Ovary (tissue), 9 donors: ENCODE results near the gene REEP1. TPM values are rescaled to one million over a fixed set of nuclear protein-coding genes. Genes with fewer than 3 reads are reported as not detected.
"Not testable (repeated sequence)": the region's sequence is repeated elsewhere in the genome, so short reads cannot be mapped to it uniquely, and the experiment has no call there.

Experiments used
- DNase-seq, 5 donors: peaks; one replicate each; pipeline ENCODE4 v3.0.0-alpha.2; 2019 to 2020
- H3K27ac ChIP-seq, 2 donors: fragments of 200-600 bp; one replicate each; pipeline versions ENCODE4 v1.5.1 to v1.8.0; 2019 to 2022
- H3K27me3 ChIP-seq: fragments of 200-600 bp; one replicate; pipeline ENCODE4 v1.8.0; 2022
- H3K36me3 ChIP-seq: fragments of 200-600 bp; sonication (generic); one replicate; pipeline ENCODE4 v1.5.1; 2019
- H3K4me1 ChIP-seq: one replicate; pipeline ENCODE4 v1.8.1; 2013; ENCODE audit warnings: mild to moderate bottlenecking, moderate library complexity; ENCODE audit not compliant: insufficient read depth
- H3K4me3 ChIP-seq: fragments of 200-600 bp; sonication (generic); one replicate; pipeline ENCODE4 v1.5.1; 2017
- H3K9me3 ChIP-seq, 2 donors: fragments of 200-600 bp in 1 of 2; sonication (generic) in 1 of 2; one replicate each; pipeline versions ENCODE4 v1.5.1 to v1.8.1; 2013 to 2019; ENCODE audit warnings: mild to moderate bottlenecking in 1 of 2, moderate library complexity in 1 of 2
- CTCF ChIP-seq, 3 donors: fragments of 450-650 bp in 2 of 3; fragments of 200-600 bp in 1 of 3; IDR thresholded peaks; one replicate each; pipeline versions ENCODE4 v1.5.1 to v1.8.0; 2016 to 2022; ENCODE audit warnings: antibody characterized with exemption in 3 of 3, mild to moderate bottlenecking in 1 of 3
- EP300 ChIP-seq: sonication (generic); formaldehyde crosslinking; IDR thresholded peaks from one replicate; pipeline ENCODE4 v1.6.1; 2017; ENCODE audit warnings: antibody characterized with exemption
- POLR2A ChIP-seq: fragments of 450-650 bp; IDR thresholded peaks from one replicate; pipeline ENCODE4 v1.6.1; 2017; ENCODE audit warnings: antibody characterized with exemption, mild to moderate bottlenecking, moderate library complexity
- WGBS, 3 donors: extraction: QIAGEN DNeasy Blood & Tissue Kit in 1 of 3; methylation state at CpG; one replicate each; pipeline versions ENCODE4 v1.1.5 to v1.1.7; 2013 to 2017; 5-methylcytosine and 5-hydroxymethylcytosine counted together
- intact Hi-C, 4 donors: fragments of 100-400 bp; cut with DNase I; formaldehyde crosslinking; loops; one replicate each; pipeline versions ENCODE4 v1.11.0 to v1.15.1; 2022 to 2023
- polyA plus RNA-seq, 2 donors: library from polyadenylated mRNA; stranded (reverse); fragments of 200-250 nt in 1 of 2; fragments of 350-450 nt in 1 of 2; fragmentation: Illumina TruSeq in 1 of 2; extraction: RNeasy Lipid Tissue Mini Kit (QIAGEN cat#74804) in 1 of 2; gene quantifications; one replicate each; pipeline ENCODE4 v1.2.3, GENCODE V29; 2013 to 2014
- total RNA-seq, 7 donors: library from RNA; depleted of rRNA in 2 of 7; stranded (reverse); fragments of >200 nt in 2 of 7; fragmentation: NEBNext Ultra II Directional in 3 of 7; extraction: Animal tissue kit (Norgen Biotek cat#: 25700) in 3 of 7; gene quantifications; one replicate each; pipeline versions ENCODE4 v1.1.0 to v1.2.4, GENCODE V29; 2016 to 2023
- donor health status: DM: no; HTN: no; CAD: no; lungs with moderate emphysema.
- donor health status: DM: no; HTN: no; CAD: no.
- donor health status: Bipolar disorder and iron deficiency.
- donor health status: DM: yes; HTN: yes; CAD: no.
- donor health status: DM: no; HTN: no; CAD: no.
- donor health status: DM: yes; HTN: yes; CAD: no.

The REEP1 gene
- total and polyA plus RNA-seq, 9 donors = 0.58 to 35.7 (median 2.0) TPM

GRCh38 chr2:86202702-86203101, 134.7 kb downstream of the REEP1 start:
- 87 to 88% (median 88%) methylated on average over 9 of the region's 9 CpGs for WGBS, 3 donors
- H3K27me3 ChIP-seq = no peaks in the 10 kb centered on the region
- DNase-seq = no peak
- no peak overlapping the region for H3K27ac ChIP-seq
- no peak overlapping the region for H3K4me3 ChIP-seq
- intact Hi-C loops = loop anchor here in 1 of 4 donors (5.0 kb wide), 1 partner anchor 230 kb away; no protein-coding TSS in a partner anchor
- no peak for TF ChIP-seq POLR2A
- TF ChIP-seq CTCF (IDR thresholded peaks at IDR 0.05) = no peak
- no peak for TF ChIP-seq EP300
- no peaks in the 10 kb centered on the region for H3K9me3 ChIP-seq
- no peaks in the 10 kb centered on the region for H3K4me1 ChIP-seq
- no peaks in the 10 kb centered on the region for H3K36me3 ChIP-seq

GRCh38 chr2:86202336-86202692, 135.1 kb downstream of the REEP1 start:
- DNase-seq = no peak
- Histone ChIP-seq H3K4me1 (no peaks in the 10 kb centered on the region), H3K27ac (no peak overlapping the region), H3K27me3 (no peaks in the 10 kb centered on the region), H3K9me3 (no peaks in the 10 kb centered on the region), H3K4me3 (no peak overlapping the region), H3K36me3 (no peaks in the 10 kb centered on the region)
- intact Hi-C loops = loop anchor here in 1 of 4 donors (5.0 kb wide), 1 partner anchor 230 kb away; no protein-coding TSS in a partner anchor
- 76 to 82% (median 82%) methylated on average over 2 of the region's 2 CpGs for WGBS, 3 donors
- TF ChIP-seq EP300 (no peak), CTCF (IDR thresholded peaks at IDR 0.05) (no peak), POLR2A (no peak)

- H3K27ac ChIP-seq = no peak overlapping the region
- H3K36me3 ChIP-seq = no peaks in the 10 kb centered on the region
- H3K4me1 ChIP-seq = no peaks in the 10 kb centered on the region
- H3K4me3 ChIP-seq = no peak overlapping the region
- no peaks in the 10 kb centered on the region for H3K27me3 ChIP-seq
- no peak for TF ChIP-seq POLR2A
- TF ChIP-seq CTCF (IDR thresholded peaks at IDR 0.05) = no peak
- no peak for TF ChIP-seq EP300
- WGBS, 3 donors = 68 to 79% (median 73%) methylated on average over 8 of the region's 8 CpGs
- intact Hi-C loops = loop anchor here in 1 of 4 donors (5.0 kb wide), 1 partner anchor 230 kb away; no protein-coding TSS in a partner anchor
- no peaks in the 10 kb centered on the region for H3K9me3 ChIP-seq
- no peak for DNase-seq
Measured at GRCh38 chr2:86201671-86202335, 135.6 kb downstream of the REEP1 start.

GRCh38 chr2:86200564-86200963, 136.9 kb downstream of the REEP1 start:
- not testable (repeated sequence) for H3K36me3 ChIP-seq, H3K4me3 ChIP-seq, H3K4me1 ChIP-seq, H3K27ac ChIP-seq, DNase-seq, H3K27me3 ChIP-seq, H3K9me3 ChIP-seq
- intact Hi-C loops = loop anchor here in 1 of 4 donors (5.0 kb wide), 1 partner anchor 232 kb away; no protein-coding TSS in a partner anchor
- WGBS, 3 donors = 82 to 92% (median 87%) methylated on average over 11 of the region's 11 CpGs

GRCh38 chr2:86199834-86200177, 137.6 kb downstream of the REEP1 start:
- WGBS, 3 donors = 1 to 4% (median 2%) methylated on average over 8 of the region's 8 CpGs
- Histone ChIP-seq H3K4me3 (peak overlapping the region; percentile 76), H3K27me3 (no peaks in the 10 kb centered on the region), H3K4me1 (peaks cover 3% of the 10 kb centered on the region), H3K36me3 (no peaks in the 10 kb centered on the region), H3K9me3 (no peaks in the 10 kb centered on the region), H3K27ac (no peak overlapping the region)
- intact Hi-C loops = loop anchor here in 2 of 4 donors (5.0 kb wide), 2 partner anchors 232 to 242 kb away; partner anchors contain the start of gene KDM3A (in 1 of the 2)
- no peak for TF ChIP-seq CTCF (IDR thresholded peaks at IDR 0.05)
- TF ChIP-seq POLR2A = no peak
- no peak for TF ChIP-seq EP300
- no peak for DNase-seq
